GM18505 (cell line): ENCODE results near the gene KIAA1958.
"Not testable (repeated sequence)": the region's sequence is repeated elsewhere in the genome, so short reads cannot be mapped to it uniquely, and the experiment has no call there.

Experiments used
- ATAC-seq: cut with Tn5 transposase; IDR thresholded peaks from one replicate; pipeline ENCODE4 v1.9.1; 2021; ENCODE audit not compliant: unreplicated experiment
- POLR2A ChIP-seq: IDR thresholded peaks from 4 replicates; pipeline ENCODE4 v1.6.1; 2011; ENCODE audit warnings: borderline replicate concordance; ENCODE audit not compliant: insufficient read depth, insufficient read length; ENCODE audit errors: extremely low read depth

KIAA1958 gene

GRCh38 chr9:112496074-112496722 is 9.6 kb downstream of the KIAA1958 start:
- ATAC-seq, result no peak
- TF ChIP-seq POLR2A, result no peak

GRCh38 chr9:112500842-112501241 is 14.2 kb downstream of the KIAA1958 start:
- no peak for ATAC-seq

GRCh38 chr9:112501287-112501686 is 14.7 kb downstream of the KIAA1958 start:
- no peak for ATAC-seq
- no peak for TF ChIP-seq POLR2A

More at GRCh38 chr9:112500842-112501241, 14.2 kb downstream of the KIAA1958 start:
- TF ChIP-seq POLR2A, result no peak

- TF ChIP-seq POLR2A, result no peak
- ATAC-seq, result no peak
Measured at GRCh38 chr9:112502175-112502946, 15.7 kb downstream of the KIAA1958 start.

- ATAC-seq, result no peak
- TF ChIP-seq POLR2A, result no peak
Measured at GRCh38 chr9:112503170-112503569, 16.5 kb downstream of the KIAA1958 start.

- no peak for ATAC-seq
- no peak for TF ChIP-seq POLR2A
Measured at GRCh38 chr9:112505086-112505485, 18.5 kb downstream of the KIAA1958 start.

GRCh38 chr9:112505607-112506006 is 19.0 kb downstream of the KIAA1958 start:
- TF ChIP-seq POLR2A, result no peak
- ATAC-seq, result no peak

- ATAC-seq, result no peak
- TF ChIP-seq POLR2A, result no peak
Measured at GRCh38 chr9:112506571-112506970, 19.9 kb downstream of the KIAA1958 start.

GRCh38 chr9:112507001-112507680 is 20.5 kb downstream of the KIAA1958 start:
- no peak for TF ChIP-seq POLR2A
- ATAC-seq, result no peak

GRCh38 chr9:112508377-112508776 is 21.8 kb downstream of the KIAA1958 start:
- no peak for TF ChIP-seq POLR2A
- ATAC-seq, result no peak

- ATAC-seq, result not testable (repeated sequence)
Measured at GRCh38 chr9:112512377-112512776, 25.8 kb downstream of the KIAA1958 start.

GRCh38 chr9:112516769-112517168 is 30.1 kb downstream of the KIAA1958 start:
- ATAC-seq, result no peak
- no peak for TF ChIP-seq POLR2A

- no peak for ATAC-seq
- TF ChIP-seq POLR2A, result no peak
Measured at GRCh38 chr9:112520069-112520468, 33.4 kb downstream of the KIAA1958 start.

GRCh38 chr9:112520656-112521055 is 34.0 kb downstream of the KIAA1958 start:
- ATAC-seq, result no peak
- no peak for TF ChIP-seq POLR2A

GRCh38 chr9:112526973-112527372 is 40.3 kb downstream of the KIAA1958 start:
- TF ChIP-seq POLR2A, result no peak
- ATAC-seq, result no peak

GRCh38 chr9:112527959-112528358 is 41.3 kb downstream of the KIAA1958 start:
- ATAC-seq, result no peak
- TF ChIP-seq POLR2A, result no peak
